GM12874 (cell line): Measurements from ENCODE around the gene HEMK1.
A peak's percentile ranks its signal among the peaks of the same experiment; 100 is the strongest.

ENCODE experiments used
- CTCF ChIP-seq: IDR thresholded peaks from 2 replicates; pipeline ENCODE4 v1.5.1; 2011; ENCODE audit warnings: low read depth, mild to moderate bottlenecking, control low read depth, low read length, moderate library complexity; ENCODE audit not compliant: insufficient read depth

Gene HEMK1

GRCh38 chr3:50550079-50550736, 19.1 kb upstream of the HEMK1 start:
- TF ChIP-seq CTCF: peak; percentile 78

- no peak for TF ChIP-seq CTCF
Observed at GRCh38 chr3:50551054-50551659, 18.2 kb upstream of the HEMK1 start.

- TF ChIP-seq CTCF: no peak
Observed at GRCh38 chr3:50551681-50552435, 17.5 kb upstream of the HEMK1 start.

GRCh38 chr3:50552598-50552997, 16.7 kb upstream of the HEMK1 start:
- TF ChIP-seq CTCF: no peak

GRCh38 chr3:50554553-50554952, 14.8 kb upstream of the HEMK1 start:
- no peak for TF ChIP-seq CTCF

GRCh38 chr3:50557106-50557505, 12.2 kb upstream of the HEMK1 start:
- TF ChIP-seq CTCF: no peak

GRCh38 chr3:50557915-50558314, 11.4 kb upstream of the HEMK1 start:
- TF ChIP-seq CTCF: no peak
